Measurements from ENCODE around the gene ASCC3.

ASCC3 gene

GRCh38 chr6:100806296-100806695 lies 74.8 kb downstream of the ASCC3 start:
- H3K4me3 ChIP-seq (ENCODE audit: low read depth in 1 of 2, low read length in 1 of 2) = no peak overlapping the region
- H3K27ac ChIP-seq = no peak overlapping the region
- peaks cover 0 to 6% of the 10 kb centered on the region in 2 experiments for H3K4me1 ChIP-seq (ENCODE audit: control insufficient read depth in 1 of 2, insufficient read depth in 1 of 2, low read depth in 1 of 2, low read length in 1 of 2)
- no peak for TF ChIP-seq CTCF (IDR thresholded peaks at IDR 0.05)
- no peaks in the 10 kb centered on the region for H3K27me3 ChIP-seq
- no peaks in the 10 kb centered on the region for H3K9me3 ChIP-seq
- no peaks in the 10 kb centered on the region for H3K36me3 ChIP-seq

- H3K4me3 ChIP-seq (ENCODE audit: low read depth in 1 of 2, low read length in 1 of 2) = no peak overlapping the region
- no peak for TF ChIP-seq CTCF (IDR thresholded peaks at IDR 0.05)
- H3K9me3 ChIP-seq = no peaks in the 10 kb centered on the region
- H3K36me3 ChIP-seq = no peaks in the 10 kb centered on the region
- no peak overlapping the region for H3K27ac ChIP-seq
- no peaks in the 10 kb centered on the region for H3K27me3 ChIP-seq
- H3K4me1 ChIP-seq (ENCODE audit: control insufficient read depth in 1 of 2, insufficient read depth in 1 of 2, low read depth in 1 of 2, low read length in 1 of 2) = peaks cover 0 to 6% of the 10 kb centered on the region in 2 experiments
Measured at GRCh38 chr6:100803264-100804045, 77.7 kb downstream of the ASCC3 start.

GRCh38 chr6:100801036-100801435 lies 80.1 kb downstream of the ASCC3 start:
- Histone ChIP-seq H3K36me3 (no peaks in the 10 kb centered on the region), H3K4me1 (ENCODE audit: control insufficient read depth in 1 of 2, insufficient read depth in 1 of 2, low read depth in 1 of 2, low read length in 1 of 2) (peaks cover 0 to 4% of the 10 kb centered on the region in 2 experiments), H3K27me3 (no peaks in the 10 kb centered on the region), H3K4me3 (ENCODE audit: low read depth in 1 of 2, low read length in 1 of 2) (no peak overlapping the region), H3K9me3 (no peaks in the 10 kb centered on the region), H3K27ac (no peak overlapping the region)
- TF ChIP-seq CTCF (IDR thresholded peaks at IDR 0.05) = no peak

- Histone ChIP-seq H3K4me1 (ENCODE audit: control insufficient read depth in 1 of 2, insufficient read depth in 1 of 2, low read depth in 1 of 2, low read length in 1 of 2) (peaks cover 0 to 4% of the 10 kb centered on the region in 2 experiments), H3K27me3 (no peaks in the 10 kb centered on the region), H3K27ac (no peak overlapping the region), H3K4me3 (ENCODE audit: low read depth in 1 of 2, low read length in 1 of 2) (no peak overlapping the region), H3K9me3 (no peaks in the 10 kb centered on the region), H3K36me3 (no peaks in the 10 kb centered on the region)
- TF ChIP-seq CTCF (IDR thresholded peaks at IDR 0.05) = no peak
Measured at GRCh38 chr6:100796049-100796823, 84.9 kb downstream of the ASCC3 start.

GRCh38 chr6:100790084-100790483 lies 91.0 kb downstream of the ASCC3 start:
- Histone ChIP-seq H3K27me3 (no peaks in the 10 kb centered on the region), H3K4me3 (ENCODE audit: low read depth in 1 of 2, low read length in 1 of 2) (no peak overlapping the region), H3K9me3 (no peaks in the 10 kb centered on the region), H3K4me1 (ENCODE audit: control insufficient read depth in 1 of 2, insufficient read depth in 1 of 2, low read depth in 1 of 2, low read length in 1 of 2) (no peaks in the 10 kb centered on the region), H3K36me3 (no peaks in the 10 kb centered on the region), H3K27ac (no peak overlapping the region)
- no peak for TF ChIP-seq CTCF (IDR thresholded peaks at IDR 0.05)
